HepG2 (cell line): ENCODE results near the gene NCF4.

Experiments used
- ARHGAP35 ChIP-seq: sonication (generic); formaldehyde crosslinking; IDR thresholded peaks from 2 replicates; pipeline ENCODE4 v1.9.0; 2022; ENCODE audit warnings: mild to moderate bottlenecking, inconsistent platforms, moderate library complexity, missing genetic modification reagents, borderline replicate concordance
- BCLAF1 ChIP-seq: fragments of 450-650 bp; IDR thresholded peaks from 2 replicates; pipeline ENCODE4 v1.6.1; 2017; ENCODE audit warnings: mild to moderate bottlenecking
- CEBPB ChIP-seq: IDR thresholded peaks from 2 replicates; pipeline ENCODE4 v1.6.1; 2011; ENCODE audit warnings: low read depth, low read length, improper control_type of control experiment, borderline replicate concordance
- GFI1 ChIP-seq: sonication (generic); formaldehyde crosslinking; IDR thresholded peaks from 2 replicates; pipeline ENCODE4 v1.5.0; 2020; ENCODE audit warnings: missing genetic modification reagents, mild to moderate bottlenecking, borderline replicate concordance
- HCFC1 ChIP-seq: fragments of 150-350 bp; IDR thresholded peaks from 2 replicates; pipeline ENCODE4 v1.6.1; 2014; ENCODE audit warnings: low read depth, low read length
- RAD21 ChIP-seq: fragments of 450-650 bp; formaldehyde crosslinking; IDR thresholded peaks from 2 replicates; pipeline ENCODE4 v1.5.0; 2020; ENCODE audit warnings: mild to moderate bottlenecking
- SP5 ChIP-seq: IDR thresholded peaks from 2 replicates; pipeline ENCODE4 v1.6.1; 2016; ENCODE audit warnings: low read depth, borderline replicate concordance
- THAP11 ChIP-seq: IDR thresholded peaks from 2 replicates; pipeline ENCODE4 v1.6.1; 2016; ENCODE audit warnings: missing biosample characterization, missing genetic modification reagents
- ZFX ChIP-seq: sonication (generic); formaldehyde crosslinking; IDR thresholded peaks from 2 replicates; pipeline ENCODE4 v1.4.0; 2020; ENCODE audit warnings: mild to moderate bottlenecking, low read depth, missing genetic modification reagents, moderate library complexity
- ZNF7 ChIP-seq: IDR thresholded peaks from 2 replicates; pipeline ENCODE4 v1.6.1; 2016; ENCODE audit warnings: missing biosample characterization, missing genetic modification reagents

GRCh38 chr22:36871669-36872081 is 10.9 kb downstream of the NCF4 start:
- TF ChIP-seq ZFX (CRISPR knock-in tag) (no peak), CEBPB (no peak), HCFC1 (no peak), BCLAF1 (no peak), SP5 (CRISPR knock-in tag) (no peak), RAD21 (CRISPR knock-in tag) (no peak), ZNF7 (CRISPR knock-in tag) (no peak), ARHGAP35 (CRISPR knock-in tag) (no peak), GFI1 (CRISPR knock-in tag) (no peak), THAP11 (CRISPR knock-in tag) (no peak)
